Type B pancreatic cell (in vitro differentiated cells): ENCODE results near the gene NPB. TPM values are rescaled to one million over a fixed set of nuclear protein-coding genes. Genes with fewer than 3 reads are reported as not detected.
A peak's percentile ranks its signal among the peaks of the same experiment; 100 is the strongest.

Experiments
- DNase-seq: peaks from one replicate; pipeline ENCODE4 v3.0.0; 2021; ENCODE audit warnings: mixed read lengths; ENCODE audit not compliant: unreplicated experiment; ENCODE audit errors: extremely low spot score
- H3K27ac Mint-ChIP-seq: 2 replicates; pipeline ENCODE4 v1.8.0; 2021; ENCODE audit warnings: mild to moderate bottlenecking, mixed read lengths
- H3K27me3 Mint-ChIP-seq: 2 replicates; pipeline ENCODE4 v1.8.0; 2021; ENCODE audit warnings: mixed read lengths
- H3K36me3 Mint-ChIP-seq: 2 replicates; pipeline ENCODE4 v1.8.0; 2021; ENCODE audit warnings: mixed read lengths
- H3K4me1 Mint-ChIP-seq: one replicate; pipeline ENCODE4 v1.8.0; 2021; ENCODE audit warnings: mixed read lengths; ENCODE audit not compliant: unreplicated experiment
- H3K4me3 Mint-ChIP-seq: 2 replicates; pipeline ENCODE4 v1.8.0; 2021; ENCODE audit warnings: mild to moderate bottlenecking, mixed read lengths
- H3K9me3 Mint-ChIP-seq: 2 replicates; pipeline ENCODE4 v1.8.0; 2021; ENCODE audit warnings: mixed read lengths
- CTCF ChIP-seq: fragments of 200-600 bp; sonication (generic); conservative IDR thresholded peaks from 2 replicates; pipeline ENCODE4 v1.5.0; 2021; ENCODE audit warnings: antibody characterized with exemption, mild to moderate bottlenecking
- long read RNA-seq: library from polyadenylated mRNA; unstranded; transcript quantifications from one replicate; pipeline ENCODE4 v2.0.0, GENCODE V29; 2020
- total RNA-seq: library from RNA; stranded (reverse); gene quantifications from 2 replicates; pipeline ENCODE4 v1.2.1, GENCODE V29; 2021; ENCODE audit warnings: low replicate concordance

Gene NPB
- total RNA-seq: 0.64 and 2.5 TPM in 2 replicates
- long read RNA-seq: 0 reads

DNA sequence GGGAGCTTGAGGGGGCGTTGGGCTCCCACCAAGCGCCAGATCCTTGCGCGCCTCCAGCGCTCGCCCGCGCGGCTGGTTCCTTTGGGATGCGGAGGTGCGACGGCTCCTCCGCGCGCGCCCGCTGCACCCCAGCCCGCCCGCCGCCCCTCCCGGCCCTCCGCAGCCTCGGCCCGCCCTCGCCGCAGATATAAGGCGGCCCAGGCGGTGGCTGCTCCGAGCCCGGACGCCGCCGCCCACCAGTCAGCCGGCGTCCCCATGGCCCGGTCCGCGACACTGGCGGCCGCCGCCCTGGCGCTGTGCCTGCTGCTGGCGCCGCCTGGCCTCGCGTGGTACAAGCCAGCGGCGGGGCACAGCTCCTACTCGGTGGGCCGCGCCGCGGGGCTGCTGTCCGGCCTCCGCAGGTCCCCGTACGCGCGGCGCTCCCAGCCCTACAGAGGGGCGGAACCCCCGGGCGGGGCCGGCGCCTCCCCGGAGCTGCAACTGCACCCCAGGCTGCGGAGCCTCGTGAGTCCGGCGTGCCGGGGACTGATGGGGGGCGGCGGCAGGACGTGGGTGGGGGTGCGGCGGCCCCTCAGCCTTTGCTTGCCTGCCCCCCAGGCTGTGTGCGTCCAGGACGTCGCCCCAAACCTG lies at the start of gene NPB:
Gene NPB, plus strand, starts transcription at position 216 of the 630 bp plus-strand sequence. Its CDS starts 40 bp downstream, at position 256.
- no peak for TF ChIP-seq CTCF
- Mint-ChIP-seq H3K27me3 (peaks cover 9% of the 10 kb centered on the region), H3K36me3 (peaks cover 15% of the 10 kb centered on the region), H3K4me1 (peaks cover 7% of the 10 kb centered on the region), H3K9me3 (no peaks in the 10 kb centered on the region), H3K4me3 (peak within 1 kb of the TSS; percentile 77), H3K27ac (no peak within 1 kb of the TSS)
- no peak for DNase-seq

GRCh38 chr17:81854974-81855774 lies 46.9 kb upstream of the NPB start:
- no peak overlapping the region for H3K4me3 Mint-ChIP-seq
- peaks cover 10% of the 10 kb centered on the region for H3K36me3 Mint-ChIP-seq
- no peaks in the 10 kb centered on the region for H3K9me3 Mint-ChIP-seq
- peaks cover 5% of the 10 kb centered on the region for H3K4me1 Mint-ChIP-seq
- no peaks in the 10 kb centered on the region for H3K27me3 Mint-ChIP-seq
- no peak for TF ChIP-seq CTCF
- DNase-seq: no peak
- H3K27ac Mint-ChIP-seq: no peak overlapping the region

GRCh38 chr17:81858170-81858966 lies 43.7 kb upstream of the NPB start:
- Mint-ChIP-seq H3K4me1 (peaks cover 10% of the 10 kb centered on the region), H3K36me3 (peaks cover 19% of the 10 kb centered on the region), H3K27me3 (peaks cover 3% of the 10 kb centered on the region), H3K27ac (peak overlapping the region; percentile 84), H3K9me3 (no peaks in the 10 kb centered on the region), H3K4me3 (peak overlapping the region; percentile 96)
- no peak for DNase-seq
- TF ChIP-seq CTCF: no peak

DNA sequence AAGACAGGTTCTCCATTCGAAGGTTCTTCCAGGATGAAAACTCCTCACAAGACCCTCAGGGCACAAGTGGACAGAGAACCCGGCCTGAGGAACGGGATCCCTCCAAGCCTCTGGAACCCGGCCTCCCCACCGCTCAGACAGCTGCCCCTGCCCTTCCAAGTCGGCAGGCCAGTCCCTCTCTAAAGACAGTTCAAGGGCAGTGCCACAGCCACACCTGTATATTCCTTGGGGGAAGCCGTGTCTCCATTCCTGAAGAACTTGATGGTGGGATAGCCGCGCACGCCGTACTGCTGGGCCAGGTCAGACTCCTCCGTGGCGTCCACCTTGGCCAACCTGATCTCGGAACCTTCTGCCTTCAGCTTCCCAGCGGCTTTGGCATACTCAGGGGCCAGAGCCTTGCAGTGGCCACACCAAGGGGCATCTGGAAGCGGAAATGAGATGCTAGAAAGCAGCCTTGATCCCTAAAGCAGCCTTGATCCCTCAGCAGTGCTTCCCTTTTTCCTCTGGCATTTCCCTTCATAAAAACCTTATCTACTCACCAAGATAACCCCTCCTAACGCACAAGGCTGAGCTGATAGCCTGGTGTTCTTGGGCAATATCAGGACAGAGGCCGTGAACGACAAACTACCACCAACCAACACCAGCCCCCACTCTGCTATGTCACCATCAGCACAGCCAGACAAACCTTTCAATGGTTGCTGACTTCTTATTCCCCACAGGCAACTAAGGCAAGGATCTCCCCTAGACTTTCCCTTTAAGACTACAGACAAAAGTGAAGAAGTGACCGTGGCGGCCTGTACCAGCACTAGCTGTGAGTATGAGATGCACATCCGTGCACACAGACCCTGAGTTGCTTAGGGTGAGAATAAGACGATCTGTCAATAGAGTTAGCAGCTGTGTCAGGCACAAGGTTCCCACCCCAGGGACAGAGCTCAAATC lies 42.8 kb upstream of the NPB start:
- peaks cover 23% of the 10 kb centered on the region for H3K36me3 Mint-ChIP-seq

More for the DNA sequence above, 42.8 kb upstream of the NPB start:
- TF ChIP-seq CTCF: no peak
- Mint-ChIP-seq H3K27ac (peak overlapping the region; percentile 91), H3K4me3 (peak overlapping the region; percentile 96), H3K4me1 (peaks cover 14% of the 10 kb centered on the region), H3K9me3 (no peaks in the 10 kb centered on the region), H3K27me3 (peaks cover 3% of the 10 kb centered on the region)
- no peak for DNase-seq
